ENCODE data around the gene ZNF644.

Gene ZNF644

GRCh38 chr1:91036894-91037829 is 15.3 kb upstream of the ZNF644 start:
- H3K4me1 Mint-ChIP-seq (ENCODE audit: low read depth), result no peaks in the 10 kb centered on the region
- H3K36me3 Mint-ChIP-seq (ENCODE audit: low read depth), result no peaks in the 10 kb centered on the region
- no peak for DNase-seq
- peaks cover 15% of the 10 kb centered on the region for H3K27me3 Mint-ChIP-seq
- no peak overlapping the region for H3K27ac Mint-ChIP-seq
- peaks cover 3% of the 10 kb centered on the region for H3K9me3 Mint-ChIP-seq
- no peak overlapping the region for H3K4me3 Mint-ChIP-seq

- no peak overlapping the region for H3K27ac Mint-ChIP-seq
- no peaks in the 10 kb centered on the region for H3K36me3 Mint-ChIP-seq (ENCODE audit: low read depth)
- DNase-seq, result no peak
- no peak overlapping the region for H3K4me3 Mint-ChIP-seq
- peaks cover 26% of the 10 kb centered on the region for H3K27me3 Mint-ChIP-seq
- no peaks in the 10 kb centered on the region for H3K9me3 Mint-ChIP-seq
- no peaks in the 10 kb centered on the region for H3K4me1 Mint-ChIP-seq (ENCODE audit: low read depth)
Measured at GRCh38 chr1:91032349-91032748, 10.5 kb upstream of the ZNF644 start.

- peaks cover 3% of the 10 kb centered on the region for H3K4me1 Mint-ChIP-seq (ENCODE audit: low read depth)
Measured at GRCh38 chr1:91031081-91031480, 9.2 kb upstream of the ZNF644 start.

GRCh38 chr1:91026777-91027176 is 4.9 kb upstream of the ZNF644 start:
- Mint-ChIP-seq H3K9me3 (no peaks in the 10 kb centered on the region), H3K4me1 (ENCODE audit: low read depth) (peaks cover 26% of the 10 kb centered on the region), H3K36me3 (ENCODE audit: low read depth) (peaks cover 1% of the 10 kb centered on the region), H3K4me3 (no peak overlapping the region), H3K27me3 (peaks cover 11% of the 10 kb centered on the region), H3K27ac (no peak overlapping the region)
- no peak for DNase-seq

More at GRCh38 chr1:91031081-91031480, 9.2 kb upstream of the ZNF644 start:
- Mint-ChIP-seq H3K4me3 (no peak overlapping the region), H3K36me3 (ENCODE audit: low read depth) (no peaks in the 10 kb centered on the region), H3K9me3 (no peaks in the 10 kb centered on the region), H3K27me3 (peaks cover 26% of the 10 kb centered on the region), H3K27ac (no peak overlapping the region)
- DNase-seq, result no peak

- H3K27ac Mint-ChIP-seq, result no peak overlapping the region
Measured at GRCh38 chr1:91026320-91026719, 4.5 kb upstream of the ZNF644 start.

GRCh38 chr1:91024481-91025119 is 2.8 kb upstream of the ZNF644 start:
- peaks cover 18% of the 10 kb centered on the region for H3K36me3 Mint-ChIP-seq (ENCODE audit: low read depth)
- no peak for DNase-seq
- H3K27ac Mint-ChIP-seq, result no peak overlapping the region
- H3K4me3 Mint-ChIP-seq, result no peak overlapping the region
- peaks cover 38% of the 10 kb centered on the region for H3K4me1 Mint-ChIP-seq (ENCODE audit: low read depth)
- H3K27me3 Mint-ChIP-seq, result no peaks in the 10 kb centered on the region
- no peaks in the 10 kb centered on the region for H3K9me3 Mint-ChIP-seq

More at GRCh38 chr1:91026320-91026719, 4.5 kb upstream of the ZNF644 start:
- peaks cover 8% of the 10 kb centered on the region for H3K27me3 Mint-ChIP-seq
- H3K4me3 Mint-ChIP-seq, result no peak overlapping the region
- H3K36me3 Mint-ChIP-seq (ENCODE audit: low read depth), result peaks cover 3% of the 10 kb centered on the region
- H3K9me3 Mint-ChIP-seq, result no peaks in the 10 kb centered on the region
- H3K4me1 Mint-ChIP-seq (ENCODE audit: low read depth), result peaks cover 26% of the 10 kb centered on the region
- DNase-seq, result no peak

- H3K9me3 Mint-ChIP-seq, result no peaks in the 10 kb centered on the region
- H3K4me1 Mint-ChIP-seq (ENCODE audit: low read depth), result peaks cover 58% of the 10 kb centered on the region
- no peak for DNase-seq
- no peaks in the 10 kb centered on the region for H3K27me3 Mint-ChIP-seq
- peak overlapping the region; percentile 97 for H3K4me3 Mint-ChIP-seq
- H3K27ac Mint-ChIP-seq, result peak overlapping the region; percentile 100
- H3K36me3 Mint-ChIP-seq (ENCODE audit: low read depth), result peaks cover 39% of the 10 kb centered on the region
Measured at GRCh38 chr1:91022518-91022929, 689 bp upstream of the ZNF644 start.

GRCh38 chr1:91020967-91021685 is 709 bp downstream of the ZNF644 start:
- Mint-ChIP-seq H3K36me3 (ENCODE audit: low read depth) (peaks cover 47% of the 10 kb centered on the region), H3K27me3 (no peaks in the 10 kb centered on the region), H3K4me1 (ENCODE audit: low read depth) (peaks cover 66% of the 10 kb centered on the region), H3K27ac (peak overlapping the region; percentile 100), H3K9me3 (no peaks in the 10 kb centered on the region), H3K4me3 (peak overlapping the region; percentile 97)
- peak; percentile 79 for DNase-seq

GRCh38 chr1:91020486-91020885 is 1.3 kb downstream of the ZNF644 start:
- Mint-ChIP-seq H3K27ac (peak overlapping the region; percentile 100), H3K36me3 (ENCODE audit: low read depth) (peaks cover 52% of the 10 kb centered on the region), H3K4me3 (peak overlapping the region; percentile 97), H3K27me3 (no peaks in the 10 kb centered on the region), H3K9me3 (no peaks in the 10 kb centered on the region), H3K4me1 (ENCODE audit: low read depth) (peaks cover 70% of the 10 kb centered on the region)
- DNase-seq, result no peak

- Mint-ChIP-seq H3K4me3 (peak overlapping the region; percentile 97), H3K9me3 (no peaks in the 10 kb centered on the region), H3K4me1 (ENCODE audit: low read depth) (peaks cover 74% of the 10 kb centered on the region), H3K27me3 (no peaks in the 10 kb centered on the region), H3K27ac (peak overlapping the region; percentile 77), H3K36me3 (ENCODE audit: low read depth) (peaks cover 65% of the 10 kb centered on the region)
- DNase-seq, result no peak
Measured at GRCh38 chr1:91018006-91018405, 3.8 kb downstream of the ZNF644 start.

GRCh38 chr1:91015794-91016550 is 5.9 kb downstream of the ZNF644 start:
- no peaks in the 10 kb centered on the region for H3K27me3 Mint-ChIP-seq
- no peak overlapping the region for H3K4me3 Mint-ChIP-seq
- no peak overlapping the region for H3K27ac Mint-ChIP-seq
- no peak for DNase-seq
- peaks cover 73% of the 10 kb centered on the region for H3K36me3 Mint-ChIP-seq (ENCODE audit: low read depth)
- no peaks in the 10 kb centered on the region for H3K9me3 Mint-ChIP-seq
- peaks cover 83% of the 10 kb centered on the region for H3K4me1 Mint-ChIP-seq (ENCODE audit: low read depth)

GRCh38 chr1:91015358-91015780 is 6.5 kb downstream of the ZNF644 start:
- Mint-ChIP-seq H3K4me3 (no peak overlapping the region), H3K9me3 (no peaks in the 10 kb centered on the region), H3K27ac (no peak overlapping the region), H3K27me3 (no peaks in the 10 kb centered on the region), H3K4me1 (ENCODE audit: low read depth) (peaks cover 84% of the 10 kb centered on the region), H3K36me3 (ENCODE audit: low read depth) (peaks cover 74% of the 10 kb centered on the region)
- no peak for DNase-seq

- no peaks in the 10 kb centered on the region for H3K9me3 Mint-ChIP-seq
- no peak overlapping the region for H3K27ac Mint-ChIP-seq
- DNase-seq, result no peak
- H3K27me3 Mint-ChIP-seq, result no peaks in the 10 kb centered on the region
- peaks cover 83% of the 10 kb centered on the region for H3K4me1 Mint-ChIP-seq (ENCODE audit: low read depth)
- H3K4me3 Mint-ChIP-seq, result no peak overlapping the region
- H3K36me3 Mint-ChIP-seq (ENCODE audit: low read depth), result peaks cover 72% of the 10 kb centered on the region
Measured at GRCh38 chr1:91014475-91014874, 7.4 kb downstream of the ZNF644 start.

- Mint-ChIP-seq H3K4me3 (no peak overlapping the region), H3K4me1 (ENCODE audit: low read depth) (peaks cover 78% of the 10 kb centered on the region), H3K36me3 (ENCODE audit: low read depth) (peaks cover 67% of the 10 kb centered on the region), H3K9me3 (no peaks in the 10 kb centered on the region), H3K27ac (no peak overlapping the region), H3K27me3 (no peaks in the 10 kb centered on the region)
- DNase-seq, result no peak
Measured at GRCh38 chr1:91013302-91013701, 8.5 kb downstream of the ZNF644 start.
